Small intestine (tissue), 7 donors: ENCODE results near the gene CRYGB. TPM values are rescaled to one million over a fixed set of nuclear protein-coding genes. Genes with fewer than 3 reads are reported as not detected.

Source experiments
- DNase-seq, 2 donors: peaks; one replicate each; pipeline versions ENCODE4 v3.0.0 to v3.0.0-alpha.2; 2013
- FAIRE-seq: peaks from 2 replicates; lab custom pipeline; 2012; peaks lifted over from hg19 to GRCh38; lab: Jason Lieb, UNC
- H3K27ac ChIP-seq, 3 donors: one replicate each; pipeline ENCODE4 v1.5.1; 2013; ENCODE audit warnings: low read length in 2 of 3, mild to moderate bottlenecking in 2 of 3, control low read depth in 1 of 3, inconsistent platforms in 1 of 3, low read depth in 1 of 3, moderate library complexity in 1 of 3
- H3K27me3 ChIP-seq, 3 donors: one replicate each; pipeline ENCODE4 v1.6.1; 2013; ENCODE audit warnings: low read length in 3 of 3, inconsistent platforms in 1 of 3; ENCODE audit not compliant: control insufficient read depth in 3 of 3, insufficient read depth in 3 of 3
- H3K36me3 ChIP-seq, 3 donors: one replicate each; pipeline ENCODE4 v1.6.1; 2013; ENCODE audit warnings: low read length in 3 of 3, inconsistent platforms in 1 of 3, low read depth in 1 of 3, mild to moderate bottlenecking in 1 of 3, moderate library complexity in 1 of 3; ENCODE audit not compliant: control insufficient read depth in 3 of 3, insufficient read depth in 2 of 3
- H3K4me1 ChIP-seq, 3 donors: one replicate each; pipeline ENCODE4 v1.6.1; 2013; ENCODE audit warnings: low read length in 2 of 3, inconsistent platforms in 1 of 3, low read depth in 1 of 3, mild to moderate bottlenecking in 1 of 3, moderate library complexity in 1 of 3; ENCODE audit not compliant: control insufficient read depth in 3 of 3, insufficient read depth in 2 of 3
- H3K4me3 ChIP-seq, 3 donors: one replicate each; pipeline ENCODE4 v1.5.1; 2013; ENCODE audit warnings: low read length in 3 of 3, control low read depth in 1 of 3, inconsistent platforms in 1 of 3, low read depth in 1 of 3, mild to moderate bottlenecking in 1 of 3, moderate library complexity in 1 of 3
- H3K9me3 ChIP-seq, 2 donors: one replicate each; pipeline ENCODE4 v1.6.1; 2013; ENCODE audit warnings: low read depth in 1 of 2, low read length in 1 of 2; ENCODE audit not compliant: control insufficient read depth in 2 of 2, insufficient read depth in 1 of 2
- WGBS, 3 donors: extraction: QIAGEN DNeasy Blood & Tissue Kit; methylation state at CpG; one replicate each; pipeline ENCODE4 v1.1.7; 2013; 5-methylcytosine and 5-hydroxymethylcytosine counted together
- polyA plus RNA-seq, 4 donors: library from polyadenylated mRNA; stranded (reverse) in 3 of 4; unstranded in 1 of 4; fragments of 200-250 nt in 3 of 4; fragments of 120-200 nt in 1 of 4; gene quantifications; one replicate each; pipeline versions ENCODE4 v1.2.1 to v1.2.3, GENCODE V29; 2013
- donor health status: healthy with polysubstance abuse.
- donor health status: control.
- donor health status: control.
- donor health status: Bipolar disorder and iron deficiency.
- donor health status: healthy.

CRYGB gene
- polyA plus RNA-seq, 4 donors, result not detected

GRCh38 chr2:208097801-208098200, 48.2 kb downstream of the CRYGB start:
- H3K4me1 ChIP-seq, result no peaks in the 10 kb centered on the region
- FAIRE-seq (no peak), DNase-seq (no peak)
- WGBS, 3 donors, result 68 to 89% (median 88%) methylated on average over 5 of the region's 5 CpGs
- no peak overlapping the region for H3K27ac ChIP-seq
- no peaks in the 10 kb centered on the region for H3K36me3 ChIP-seq
- no peaks in the 10 kb centered on the region for H3K27me3 ChIP-seq
- no peaks in the 10 kb centered on the region for H3K9me3 ChIP-seq
- H3K4me3 ChIP-seq, result no peak overlapping the region

GRCh38 chr2:208097313-208097712, 48.6 kb downstream of the CRYGB start:
- H3K4me1 ChIP-seq, result no peaks in the 10 kb centered on the region
- H3K27me3 ChIP-seq, result no peaks in the 10 kb centered on the region
- H3K27ac ChIP-seq, result no peak overlapping the region
- H3K4me3 ChIP-seq, result no peak overlapping the region
- H3K36me3 ChIP-seq, result no peaks in the 10 kb centered on the region
- FAIRE-seq (no peak), DNase-seq (no peak)
- H3K9me3 ChIP-seq, result no peaks in the 10 kb centered on the region
- WGBS, 3 donors, result 72 to 77% (median 73%) methylated on average over 3 of the region's 3 CpGs

GRCh38 chr2:208096080-208096479, 49.9 kb downstream of the CRYGB start:
- H3K4me1 ChIP-seq, result peaks cover 0 to 2% (median 0%) of the 10 kb centered on the region in 3 donors
- H3K27me3 ChIP-seq, result no peaks in the 10 kb centered on the region
- H3K4me3 ChIP-seq, result no peak overlapping the region
- no peak for DNase-seq
- H3K9me3 ChIP-seq, result no peaks in the 10 kb centered on the region
- WGBS, 3 donors, result 77 to 89% (median 79%) methylated on average over 3 of the region's 3 CpGs
- H3K27ac ChIP-seq, result no peak overlapping the region
- no peak for FAIRE-seq
- no peaks in the 10 kb centered on the region for H3K36me3 ChIP-seq

GRCh38 chr2:208093128-208093527, 52.8 kb downstream of the CRYGB start:
- Histone ChIP-seq H3K9me3 (peaks cover 0 to 4% of the 10 kb centered on the region in 2 donors), H3K27ac (no peak overlapping the region), H3K36me3 (no peaks in the 10 kb centered on the region), H3K4me1 (peaks cover 0 to 2% (median 0%) of the 10 kb centered on the region in 3 donors), H3K27me3 (no peaks in the 10 kb centered on the region), H3K4me3 (no peak overlapping the region)
- FAIRE-seq (no peak), DNase-seq (no peak)

Other genes with a start within 250 kb of the CRYGB start
- gene PLEKHM3, start 120.6 kb downstream of the CRYGB start, polyA plus RNA-seq, result 10 to 100 TPM in 1 of 4 donors, 1 to 10 TPM in 2, under 1 TPM in 1; 0.89 to 12.1 (median 2.1) TPM
- gene CRYGD, start 21.6 kb downstream of the CRYGB start, polyA plus RNA-seq, result 1 to 10 TPM in 1 of 4 donors, under 1 TPM in 1, not detected in 2; 0.15 to 2.8 TPM
- not detected for gene CRYGC, start 16.3 kb downstream of the CRYGB start, polyA plus RNA-seq
- gene CRYGA, start 17.4 kb upstream of the CRYGB start, polyA plus RNA-seq, result not detected
- under 1 TPM in 1 of 4 donors, not detected in 3; 0.46 TPM for gene C2orf80, start 43.9 kb upstream of the CRYGB start, polyA plus RNA-seq
- 100 to 1,000 TPM; 115 to 297 (median 243) TPM for gene IDH1, start 108.9 kb upstream of the CRYGB start, polyA plus RNA-seq
- 10 to 100 TPM in 1 of 4 donors, 1 to 10 TPM in 3; 5.1 to 17.3 (median 7.1) TPM for gene PIKFYVE, start 120.1 kb upstream of the CRYGB start, polyA plus RNA-seq